Muscle of leg (tissue), 11 donors: ENCODE results near the gene PTPN23. TPM values are rescaled to one million over a fixed set of nuclear protein-coding genes. Genes with fewer than 3 reads are reported as not detected.

Experiments used
- DNase-seq: peaks from one replicate; pipeline ENCODE4 v3.0.0; 2013
- H3K27ac ChIP-seq: one replicate; pipeline ENCODE4 v1.5.1; 2013; ENCODE audit warnings: mild to moderate bottlenecking, low read length, control low read depth
- H3K27me3 ChIP-seq: one replicate; pipeline ENCODE4 v1.6.1; 2013; ENCODE audit warnings: low read length; ENCODE audit not compliant: control insufficient read depth, insufficient read depth
- H3K36me3 ChIP-seq: one replicate; pipeline ENCODE4 v1.6.1; 2013; ENCODE audit warnings: low read length; ENCODE audit not compliant: control insufficient read depth, insufficient read depth
- H3K4me1 ChIP-seq: one replicate; pipeline ENCODE4 v1.6.1; 2013; ENCODE audit warnings: low read length; ENCODE audit not compliant: control insufficient read depth, insufficient read depth
- H3K4me3 ChIP-seq: one replicate; pipeline ENCODE4 v1.5.1; 2013; ENCODE audit warnings: low read length, control low read depth
- H3K9me3 ChIP-seq: replicated peaks from 2 replicates; pipeline ENCODE4 v1.6.1; 2013; ENCODE audit warnings: low read depth, low read length; ENCODE audit not compliant: control insufficient read depth
- WGBS: methylation state at CpG from one replicate; pipeline ENCODE4 v1.1.5; 2013; ENCODE audit warnings: missing lambda C conversion rate; ENCODE audit not compliant: insufficient coverage; 5-methylcytosine and 5-hydroxymethylcytosine counted together
- polyA plus RNA-seq, 8 donors: library from polyadenylated mRNA; unstranded; fragments of 120-200 nt; gene quantifications; one replicate each; pipeline versions ENCODE4 v1.2.1 to v1.2.3, GENCODE V29; 2013; ENCODE audit warnings: inconsistent platforms in 1 of 8, low replicate concordance in 1 of 8; ENCODE audit not compliant: insufficient read length in 8 of 8, insufficient read depth in 1 of 8
- total RNA-seq: library from RNA; stranded (reverse); fragments of 120-200 nt; gene quantifications from one replicate; pipeline ENCODE4 v1.2.4, GENCODE V29; 2013

PTPN23 gene
- total and polyA plus RNA-seq, 9 donors, result 13.7 to 26.7 (median 25.0) TPM

DNA sequence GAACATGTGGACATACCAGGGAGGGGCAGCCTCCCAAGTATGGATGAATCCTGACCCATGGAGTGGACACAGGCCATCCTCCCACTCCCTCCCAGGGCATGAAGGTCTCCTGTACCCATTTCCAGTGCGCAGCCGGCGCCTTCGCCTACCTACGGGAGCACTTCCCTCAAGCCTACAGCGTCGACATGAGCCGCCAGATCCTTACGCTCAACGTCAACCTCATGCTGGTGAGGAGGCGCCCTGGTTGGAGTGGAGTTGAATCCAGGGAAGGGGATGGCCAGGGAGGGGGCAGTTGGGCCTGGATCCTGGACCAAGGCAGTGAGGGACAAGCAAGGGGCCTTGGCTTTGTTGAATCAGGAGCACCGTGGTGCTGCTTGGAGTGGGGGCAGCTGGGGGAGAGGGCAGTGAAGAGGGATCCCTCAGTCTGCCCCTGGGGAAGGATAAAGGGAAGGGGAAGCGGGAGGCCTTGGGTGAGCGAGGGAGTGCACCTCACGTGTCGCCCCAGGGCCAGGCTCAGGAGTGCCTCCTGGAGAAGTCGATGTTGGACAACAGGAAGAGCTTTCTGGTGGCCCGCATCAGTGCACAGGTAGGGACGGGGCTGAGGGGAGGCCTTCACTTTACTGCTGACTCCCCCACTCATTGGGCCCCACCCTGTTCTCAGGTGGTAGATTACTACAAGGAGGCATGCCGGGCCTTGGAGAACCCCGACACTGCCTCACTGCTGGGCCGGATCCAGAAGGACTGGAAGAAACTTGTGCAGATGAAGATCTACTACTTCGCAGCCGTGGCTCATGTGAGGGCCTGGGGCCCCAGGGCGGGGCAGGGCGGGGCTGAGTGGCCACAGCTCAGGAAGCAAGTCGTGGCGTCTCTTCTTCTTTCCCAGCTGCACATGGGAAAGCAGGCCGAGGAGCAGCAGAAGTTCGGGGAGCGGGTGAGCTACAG, 25.3 kb downstream of the PTPN23 start:
- Histone ChIP-seq H3K4me3 (no peak overlapping the region), H3K36me3 (peaks cover 56% of the 10 kb centered on the region), H3K27ac (no peak overlapping the region), H3K9me3 (no peaks in the 10 kb centered on the region), H3K27me3 (no peaks in the 10 kb centered on the region), H3K4me1 (peaks cover 11% of the 10 kb centered on the region)
- WGBS, result 90% methylated on average over 23 of the region's 31 CpGs
- no peak for DNase-seq

DNA sequence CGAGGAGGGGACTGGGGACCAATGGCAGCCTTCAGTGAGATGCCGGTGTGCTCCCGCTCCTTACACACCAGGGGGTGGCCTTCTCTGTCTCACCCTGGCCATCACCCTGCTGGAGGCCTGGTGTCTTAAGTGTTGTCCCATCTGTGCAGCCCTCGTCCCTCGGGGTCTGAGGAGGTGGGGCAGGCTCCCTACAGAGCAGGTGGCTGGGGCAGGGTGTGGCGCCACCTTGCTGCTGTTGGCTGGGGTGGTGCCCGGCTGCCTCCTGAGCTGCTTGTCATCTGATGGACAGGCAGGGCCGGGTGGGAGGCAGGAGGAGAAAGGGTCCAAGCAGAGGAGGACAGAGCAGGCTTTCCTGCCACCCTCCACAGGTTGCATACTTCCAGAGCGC, 25.9 kb downstream of the PTPN23 start:
- no peaks in the 10 kb centered on the region for H3K27me3 ChIP-seq
- H3K4me1 ChIP-seq, result peaks cover 10% of the 10 kb centered on the region
- H3K4me3 ChIP-seq, result no peak overlapping the region
- WGBS, result 72% methylated on average over 8 of the region's 9 CpGs
- no peak for DNase-seq
- peaks cover 62% of the 10 kb centered on the region for H3K36me3 ChIP-seq
- H3K9me3 ChIP-seq, result no peaks in the 10 kb centered on the region
- no peak overlapping the region for H3K27ac ChIP-seq

DNA sequence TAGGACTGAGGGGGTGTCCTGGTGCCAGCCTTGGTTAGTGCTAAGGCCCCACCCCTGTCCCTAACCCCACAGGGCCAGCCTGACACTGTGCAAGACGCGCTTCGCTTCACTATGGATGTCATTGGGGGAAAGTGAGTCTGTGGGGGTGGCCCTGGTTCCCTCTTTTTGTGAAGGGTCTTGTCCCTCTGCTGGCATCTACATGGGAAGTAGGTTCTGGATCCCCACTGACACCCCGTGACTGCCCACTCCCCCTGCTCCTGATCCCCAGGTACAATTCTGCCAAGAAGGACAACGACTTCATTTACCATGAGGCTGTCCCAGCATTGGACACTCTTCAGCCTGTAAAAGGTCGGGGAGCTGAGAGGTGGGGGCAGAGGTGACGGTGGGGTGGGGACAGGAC, 26.4 kb downstream of the PTPN23 start:
- H3K27ac ChIP-seq, result no peak overlapping the region
- DNase-seq, result no peak
- peaks cover 65% of the 10 kb centered on the region for H3K36me3 ChIP-seq
- H3K4me1 ChIP-seq, result peaks cover 9% of the 10 kb centered on the region
- no peak overlapping the region for H3K4me3 ChIP-seq
- H3K9me3 ChIP-seq, result no peaks in the 10 kb centered on the region
- no peaks in the 10 kb centered on the region for H3K27me3 ChIP-seq
- no CpG with 5 or more reads among the region's 7 CpGs for WGBS

DNA sequence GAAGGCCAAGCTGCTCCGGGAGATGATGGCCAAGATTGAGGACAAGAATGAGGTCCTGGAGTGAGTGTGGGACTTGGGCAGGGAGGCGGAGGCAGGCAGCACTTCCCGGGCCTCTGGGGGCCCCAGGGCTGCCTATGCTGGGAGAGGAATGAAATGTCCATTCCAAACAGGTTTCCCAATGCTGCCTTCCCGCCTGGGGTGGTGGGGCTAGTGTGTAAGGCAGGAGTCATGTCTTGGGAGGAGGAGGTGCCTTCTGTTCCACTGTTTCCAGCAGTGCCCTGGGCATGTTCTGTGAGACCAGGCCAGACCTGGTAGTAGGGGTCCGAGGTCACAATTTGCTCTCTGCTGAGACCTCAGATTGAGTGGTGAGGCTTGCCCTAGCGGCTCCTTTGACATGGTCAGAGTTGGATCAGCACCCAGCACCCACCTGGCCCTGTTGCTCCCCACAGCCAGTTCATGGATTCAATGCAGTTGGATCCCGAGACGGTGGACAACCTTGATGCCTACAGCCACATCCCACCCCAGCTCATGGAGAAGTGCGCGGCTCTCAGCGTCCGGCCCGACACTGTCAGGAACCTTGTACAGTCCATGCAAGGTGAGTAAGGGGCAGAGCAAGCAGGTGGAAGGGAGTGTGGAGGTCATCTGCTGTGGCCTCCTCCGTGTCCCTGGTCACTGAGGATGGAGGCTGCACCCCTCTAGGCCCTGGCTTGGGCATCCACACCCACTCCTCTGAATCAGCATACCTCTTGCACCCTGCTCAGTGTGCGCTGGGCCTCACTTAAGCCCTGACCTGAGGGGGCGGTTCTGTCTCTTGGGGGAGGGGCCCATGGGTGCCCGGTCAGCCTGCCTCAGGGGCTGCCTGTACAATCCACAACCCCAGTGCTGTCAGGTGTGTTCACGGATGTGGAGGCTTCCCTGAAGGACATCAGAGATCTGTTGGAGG, 27.3 kb downstream of the PTPN23 start:
- Histone ChIP-seq H3K27me3 (no peaks in the 10 kb centered on the region), H3K36me3 (peaks cover 73% of the 10 kb centered on the region), H3K9me3 (no peaks in the 10 kb centered on the region), H3K4me1 (peaks cover 9% of the 10 kb centered on the region), H3K4me3 (no peak overlapping the region), H3K27ac (no peak overlapping the region)
- no peak for DNase-seq
- 91% methylated on average over 12 of the region's 18 CpGs for WGBS

DNA sequence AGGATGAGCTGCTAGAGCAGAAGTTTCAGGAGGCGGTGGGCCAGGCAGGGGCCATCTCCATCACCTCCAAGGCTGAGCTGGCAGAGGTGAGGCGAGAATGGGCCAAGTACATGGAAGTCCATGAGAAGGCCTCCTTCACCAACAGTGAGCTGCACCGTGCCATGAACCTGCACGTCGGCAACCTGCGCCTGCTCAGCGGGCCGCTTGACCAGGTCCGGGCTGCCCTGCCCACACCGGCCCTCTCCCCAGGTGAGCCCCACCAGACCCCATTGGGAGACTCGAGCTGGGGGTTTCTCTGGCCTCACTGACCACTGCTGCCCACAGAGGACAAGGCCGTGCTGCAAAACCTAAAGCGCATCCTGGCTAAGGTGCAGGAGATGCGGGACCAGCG, 28.0 kb downstream of the PTPN23 start:
- Histone ChIP-seq H3K27ac (no peak overlapping the region), H3K9me3 (no peaks in the 10 kb centered on the region), H3K4me3 (no peak overlapping the region), H3K4me1 (peaks cover 9% of the 10 kb centered on the region), H3K36me3 (peaks cover 79% of the 10 kb centered on the region), H3K27me3 (no peaks in the 10 kb centered on the region)
- WGBS, result 91% methylated on average over 15 of the region's 15 CpGs
- no peak for DNase-seq

DNA sequence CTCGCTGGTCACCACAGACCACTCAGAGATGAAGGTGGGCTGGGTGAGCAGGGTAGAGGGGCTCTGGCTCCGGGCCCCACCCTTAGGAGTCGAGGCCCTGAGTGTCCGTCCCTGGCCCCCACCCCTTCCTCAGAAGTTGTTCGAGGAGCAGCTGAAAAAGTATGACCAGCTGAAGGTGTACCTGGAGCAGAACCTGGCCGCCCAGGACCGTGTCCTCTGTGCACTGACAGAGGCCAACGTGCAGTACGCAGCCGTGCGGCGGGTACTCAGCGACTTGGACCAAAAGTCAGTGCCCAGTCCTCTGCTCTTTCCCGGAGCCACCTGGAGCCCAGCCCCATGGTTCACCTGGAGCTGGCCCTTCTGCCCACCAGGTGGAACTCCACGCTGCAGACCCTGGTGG, 28.5 kb downstream of the PTPN23 start:
- no peak for DNase-seq
- H3K4me1 ChIP-seq, result peaks cover 9% of the 10 kb centered on the region
- no peaks in the 10 kb centered on the region for H3K27me3 ChIP-seq
- no peak overlapping the region for H3K4me3 ChIP-seq
- H3K9me3 ChIP-seq, result no peaks in the 10 kb centered on the region
- WGBS, result 88% methylated on average over 14 of the region's 15 CpGs
- H3K27ac ChIP-seq, result no peak overlapping the region
- H3K36me3 ChIP-seq, result peaks cover 83% of the 10 kb centered on the region

DNA sequence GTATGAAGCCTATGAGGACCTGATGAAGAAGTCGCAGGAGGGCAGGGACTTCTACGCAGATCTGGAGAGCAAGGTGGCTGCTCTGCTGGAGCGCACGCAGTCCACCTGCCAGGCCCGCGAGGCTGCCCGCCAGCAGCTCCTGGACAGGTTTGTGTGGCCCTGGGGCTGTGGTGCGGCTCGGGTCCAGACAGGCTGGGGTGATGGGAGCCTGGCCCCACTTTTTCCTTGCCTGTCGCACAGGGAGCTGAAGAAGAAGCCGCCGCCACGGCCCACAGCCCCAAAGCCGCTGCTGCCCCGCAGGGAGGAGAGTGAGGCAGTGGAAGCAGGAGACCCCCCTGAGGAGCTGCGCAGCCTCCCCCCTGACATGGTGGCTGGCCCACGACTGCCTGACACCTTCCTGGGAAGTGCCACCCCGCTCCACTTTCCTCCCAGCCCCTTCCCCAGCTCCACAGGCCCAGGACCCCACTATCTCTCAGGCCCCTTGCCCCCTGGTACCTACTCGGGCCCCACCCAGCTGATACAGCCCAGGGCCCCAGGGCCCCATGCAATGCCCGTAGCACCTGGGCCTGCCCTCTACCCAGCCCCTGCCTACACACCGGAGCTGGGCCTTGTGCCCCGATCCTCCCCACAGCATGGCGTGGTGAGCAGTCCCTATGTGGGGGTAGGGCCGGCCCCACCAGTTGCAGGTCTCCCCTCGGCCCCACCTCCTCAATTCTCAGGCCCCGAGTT, 29.0 kb downstream of the PTPN23 start:
- peaks cover 88% of the 10 kb centered on the region for H3K36me3 ChIP-seq
- WGBS, result 80% methylated on average over 23 of the region's 26 CpGs

DNA sequence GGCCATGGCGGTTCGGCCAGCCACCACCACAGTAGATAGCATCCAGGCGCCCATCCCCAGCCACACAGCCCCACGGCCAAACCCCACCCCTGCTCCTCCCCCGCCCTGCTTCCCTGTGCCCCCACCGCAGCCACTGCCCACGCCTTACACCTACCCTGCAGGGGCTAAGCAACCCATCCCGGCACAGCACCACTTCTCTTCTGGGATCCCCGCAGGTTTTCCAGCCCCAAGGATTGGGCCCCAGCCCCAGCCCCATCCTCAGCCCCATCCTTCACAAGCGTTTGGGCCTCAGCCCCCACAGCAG, 29.5 kb downstream of the PTPN23 start:
- DNase-seq, result no peak
- Histone ChIP-seq H3K36me3 (peaks cover 92% of the 10 kb centered on the region), H3K4me1 (peaks cover 9% of the 10 kb centered on the region), H3K27me3 (no peaks in the 10 kb centered on the region), H3K27ac (no peak overlapping the region), H3K4me3 (no peak overlapping the region), H3K9me3 (no peaks in the 10 kb centered on the region)
- WGBS, result 59% methylated on average over 9 of the region's 10 CpGs

More for the DNA sequence above, 29.0 kb downstream of the PTPN23 start:
- Histone ChIP-seq H3K27ac (no peak overlapping the region), H3K4me1 (peaks cover 9% of the 10 kb centered on the region), H3K4me3 (no peak overlapping the region), H3K27me3 (no peaks in the 10 kb centered on the region), H3K9me3 (no peaks in the 10 kb centered on the region)
- no peak for DNase-seq

DNA sequence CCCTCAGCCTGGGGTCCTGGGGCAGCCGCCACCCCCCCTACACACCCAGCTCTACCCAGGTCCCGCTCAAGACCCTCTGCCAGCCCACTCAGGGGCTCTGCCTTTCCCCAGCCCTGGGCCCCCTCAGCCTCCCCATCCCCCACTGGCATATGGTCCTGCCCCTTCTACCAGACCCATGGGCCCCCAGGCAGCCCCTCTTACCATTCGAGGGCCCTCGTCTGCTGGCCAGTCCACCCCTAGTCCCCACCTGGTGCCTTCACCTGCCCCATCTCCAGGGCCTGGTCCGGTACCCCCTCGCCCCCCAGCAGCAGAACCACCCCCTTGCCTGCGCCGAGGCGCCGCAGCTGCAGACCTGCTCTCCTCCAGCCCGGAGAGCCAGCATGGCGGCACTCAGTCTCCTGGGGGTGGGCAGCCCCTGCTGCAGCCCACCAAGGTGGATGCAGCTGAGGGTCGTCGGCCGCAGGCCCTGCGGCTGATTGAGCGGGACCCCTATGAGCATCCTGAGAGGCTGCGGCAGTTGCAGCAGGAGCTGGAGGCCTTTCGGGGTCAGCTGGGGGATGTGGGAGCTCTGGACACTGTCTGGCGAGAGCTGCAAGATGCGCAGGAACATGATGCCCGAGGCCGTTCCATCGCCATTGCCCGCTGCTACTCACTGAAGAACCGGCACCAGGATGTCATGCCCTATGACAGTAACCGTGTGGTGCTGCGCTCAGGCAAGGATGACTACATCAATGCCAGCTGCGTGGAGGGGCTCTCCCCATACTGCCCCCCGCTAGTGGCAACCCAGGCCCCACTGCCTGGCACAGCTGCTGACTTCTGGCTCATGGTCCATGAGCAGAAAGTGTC, 30.2 kb downstream of the PTPN23 start:
- WGBS, result 92% methylated on average over 24 of the region's 30 CpGs

More for the DNA sequence above, 30.2 kb downstream of the PTPN23 start:
- Histone ChIP-seq H3K4me3 (no peak overlapping the region), H3K27ac (no peak overlapping the region), H3K4me1 (peaks cover 10% of the 10 kb centered on the region), H3K27me3 (no peaks in the 10 kb centered on the region), H3K9me3 (no peaks in the 10 kb centered on the region), H3K36me3 (peaks cover 93% of the 10 kb centered on the region)
- no peak for DNase-seq
